Measurements from ENCODE around the gene ZNF571. TPM values are rescaled to one million over a fixed set of nuclear protein-coding genes. Genes with fewer than 3 reads are reported as not detected.

ZNF571 gene
- total RNA-seq, 2 donors from 2014 or later, result 1.6 to 2.6 TPM

GRCh38 chr19:37583340-37583739 is 11.3 kb downstream of the ZNF571 start:
- intact Hi-C loops (cut with DNase I), result no loop called here
- no peak for ATAC-seq
- Histone ChIP-seq H3K9me3 (peaks cover 0 to 81% (median 5%) of the 10 kb centered on the region in 3 donors), H3K27ac (no peak overlapping the region), H3K4me1 (no peaks in the 10 kb centered on the region), H3K27me3 (no peaks in the 10 kb centered on the region), H3K36me3 (replicated peaks in 1 of 2; ENCODE audit: insufficient read depth in 1 of 2, low read depth in 2 of 2) (peaks cover 23 to 24% of the 10 kb centered on the region in 2 donors), H3K4me3 (no peak overlapping the region)
- no peak for TF ChIP-seq POLR2A (IDR thresholded peaks at IDR 0.05)
- TF ChIP-seq CTCF (IDR thresholded peaks at IDR 0.05), result no peak
- 73% methylated on average over 2 of the region's 2 CpGs for WGBS, 2 donors
- DNase-seq, result no peak

DNA sequence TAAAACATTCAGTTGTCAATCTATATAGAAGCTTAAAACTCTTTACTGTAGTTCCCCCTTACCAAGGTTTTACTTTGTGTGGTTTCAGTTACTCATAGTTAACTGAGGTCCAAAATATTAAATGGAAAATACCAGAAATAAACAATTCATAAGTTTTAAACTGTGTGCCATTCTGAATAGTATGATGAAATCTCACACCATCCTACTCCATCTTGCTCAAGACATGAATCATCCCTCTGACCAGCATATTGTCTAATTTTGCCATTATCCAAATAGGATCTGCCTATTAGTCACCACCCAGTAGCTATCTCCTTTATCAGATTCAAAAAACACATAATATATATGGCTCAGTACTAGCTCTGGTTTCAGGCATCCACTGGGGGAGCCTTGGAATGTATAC is 22.4 kb downstream of the ZNF571 start:
- H3K4me3 ChIP-seq, result no peak overlapping the region
- H3K27me3 ChIP-seq, result no peaks in the 10 kb centered on the region
- no peaks in the 10 kb centered on the region for H3K4me1 ChIP-seq
- H3K36me3 ChIP-seq (replicated peaks in 1 of 2; ENCODE audit: insufficient read depth in 1 of 2, low read depth in 2 of 2), result peaks cover 0 to 3% of the 10 kb centered on the region in 2 donors
- intact Hi-C loops (cut with DNase I), result no loop called here
- DNase-seq, result no peak
- TF ChIP-seq CTCF (IDR thresholded peaks at IDR 0.05) (no peak), POLR2A (IDR thresholded peaks at IDR 0.05) (no peak)
- H3K9me3 ChIP-seq, result peaks cover 0 to 69% (median 8%) of the 10 kb centered on the region in 3 donors
- no peak overlapping the region for H3K27ac ChIP-seq
- no peak for ATAC-seq

DNA sequence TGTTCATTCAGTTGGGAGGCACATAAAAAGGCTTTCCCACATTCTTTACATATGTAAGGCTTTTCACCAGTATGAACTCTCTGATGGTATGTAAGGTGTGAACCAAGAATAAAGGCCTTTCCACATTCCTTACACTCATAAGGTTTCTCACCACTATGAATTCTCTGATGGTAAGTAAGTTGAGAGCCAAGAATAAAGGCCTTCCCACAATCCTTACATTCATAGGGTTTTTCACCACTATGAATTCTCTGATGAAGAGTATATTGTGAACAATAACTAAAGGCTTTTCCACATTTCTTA is 29.3 kb downstream of the ZNF571 start:
- intact Hi-C loops (cut with DNase I), result no loop called here
- Histone ChIP-seq H3K4me3 (no peak overlapping the region), H3K9me3 (peaks cover 0 to 80% (median 21%) of the 10 kb centered on the region in 3 donors)

DNA sequence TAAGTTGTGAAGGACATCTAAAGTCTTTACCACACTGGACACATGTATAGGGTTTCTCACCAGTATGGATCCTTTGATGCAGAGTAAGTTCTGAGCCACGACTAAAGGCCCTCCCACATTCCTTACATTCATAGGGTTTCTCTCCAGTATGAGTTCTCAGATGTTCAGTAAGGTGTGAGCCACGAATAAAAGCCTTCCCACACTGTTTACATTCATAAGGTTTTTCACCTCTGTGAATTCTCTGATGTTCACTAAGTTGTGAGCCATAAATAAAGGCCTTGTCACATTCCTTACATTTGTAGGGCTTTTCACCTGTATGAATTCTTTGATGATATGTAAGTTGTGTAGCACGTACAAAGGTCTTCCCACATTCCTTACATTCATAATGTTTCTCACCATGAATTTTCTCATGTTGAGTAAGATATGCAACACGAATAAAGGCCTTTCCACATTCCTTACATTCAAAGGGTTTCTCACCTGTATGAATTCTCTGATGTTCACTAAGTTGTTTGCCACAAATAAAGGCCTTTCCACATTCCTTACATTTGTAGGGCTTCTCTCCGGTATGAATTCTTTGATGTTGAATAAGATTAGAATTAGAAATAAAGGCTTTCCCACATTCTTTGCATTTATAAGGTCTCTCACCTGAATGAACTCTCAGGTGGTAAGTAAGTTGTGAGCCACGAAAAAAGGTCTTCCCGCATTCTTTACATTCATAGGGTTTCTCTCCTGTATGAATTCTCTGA is 29.8 kb downstream of the ZNF571 start:
- Histone ChIP-seq H3K27me3 (no peaks in the 10 kb centered on the region), H3K4me1 (no peaks in the 10 kb centered on the region), H3K9me3 (peaks cover 0 to 79% (median 17%) of the 10 kb centered on the region in 3 donors), H3K4me3 (no peak overlapping the region), H3K36me3 (replicated peaks in 1 of 2; ENCODE audit: insufficient read depth in 1 of 2, low read depth in 2 of 2) (peaks cover 11 to 19% of the 10 kb centered on the region in 2 donors), H3K27ac (no peak overlapping the region)
- TF ChIP-seq CTCF (IDR thresholded peaks at IDR 0.05), result no peak
- no peak for DNase-seq
- 88 to 95% methylated on average over 7 of the region's 7 CpGs for WGBS, 2 donors
- intact Hi-C loops (cut with DNase I), result no loop called here
- no peak for ATAC-seq

More for the DNA sequence above, 29.3 kb downstream of the ZNF571 start:
- Histone ChIP-seq H3K4me1 (no peaks in the 10 kb centered on the region), H3K27ac (no peak overlapping the region), H3K36me3 (replicated peaks in 1 of 2; ENCODE audit: insufficient read depth in 1 of 2, low read depth in 2 of 2) (peaks cover 11 to 19% of the 10 kb centered on the region in 2 donors), H3K27me3 (no peaks in the 10 kb centered on the region)
- no peak for DNase-seq
- no peak for TF ChIP-seq POLR2A (IDR thresholded peaks at IDR 0.05)
- TF ChIP-seq CTCF (IDR thresholded peaks at IDR 0.05), result no peak
- ATAC-seq, result no peak

DNA sequence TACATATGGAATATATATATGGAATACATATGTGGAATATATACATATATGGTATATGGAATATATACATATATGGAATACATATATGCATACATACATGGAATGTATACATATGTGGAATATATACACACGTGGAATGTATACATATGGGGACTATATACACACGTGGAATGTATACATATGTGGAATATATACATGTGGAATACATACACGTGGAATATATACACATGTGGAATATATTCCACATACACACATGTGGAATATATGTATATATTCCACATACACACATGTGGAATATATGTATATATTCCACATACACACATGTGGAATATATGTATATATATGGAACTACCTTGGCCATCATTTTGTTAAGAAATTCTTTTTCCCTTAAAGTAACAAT is 31.1 kb downstream of the ZNF571 start:
- no peaks in the 10 kb centered on the region for H3K27me3 ChIP-seq
- H3K27ac ChIP-seq, result no peak overlapping the region
- peaks cover 0 to 80% (median 15%) of the 10 kb centered on the region in 3 donors for H3K9me3 ChIP-seq
- ATAC-seq (no peak), DNase-seq (no peak)
- H3K4me3 ChIP-seq, result no peak overlapping the region
- no peaks in the 10 kb centered on the region for H3K4me1 ChIP-seq
- intact Hi-C loops (cut with DNase I), result no loop called here
- peaks cover 9 to 19% of the 10 kb centered on the region in 2 donors for H3K36me3 ChIP-seq (replicated peaks in 1 of 2; ENCODE audit: insufficient read depth in 1 of 2, low read depth in 2 of 2)
- no peak for TF ChIP-seq CTCF (IDR thresholded peaks at IDR 0.05)
- TF ChIP-seq POLR2A (IDR thresholded peaks at IDR 0.05), result no peak
- 89 to 96% methylated on average over 3 of the region's 3 CpGs for WGBS, 2 donors
